ENCODE results near the gene FUNDC1. TPM values are rescaled to one million over a fixed set of nuclear protein-coding genes. Genes with fewer than 3 reads are reported as not detected.
"Not testable (repeated sequence)": the region's sequence is repeated elsewhere in the genome, so short reads cannot be mapped to it uniquely, and the experiment has no call there.

Gene FUNDC1, protein sequence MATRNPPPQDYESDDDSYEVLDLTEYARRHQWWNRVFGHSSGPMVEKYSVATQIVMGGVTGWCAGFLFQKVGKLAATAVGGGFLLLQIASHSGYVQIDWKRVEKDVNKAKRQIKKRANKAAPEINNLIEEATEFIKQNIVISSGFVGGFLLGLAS
- total RNA-seq: 10 to 100 TPM in 2 of 3 donors, 1 to 10 TPM in 1; 9.4 to 11.8 (median 10.2) TPM

DNA sequence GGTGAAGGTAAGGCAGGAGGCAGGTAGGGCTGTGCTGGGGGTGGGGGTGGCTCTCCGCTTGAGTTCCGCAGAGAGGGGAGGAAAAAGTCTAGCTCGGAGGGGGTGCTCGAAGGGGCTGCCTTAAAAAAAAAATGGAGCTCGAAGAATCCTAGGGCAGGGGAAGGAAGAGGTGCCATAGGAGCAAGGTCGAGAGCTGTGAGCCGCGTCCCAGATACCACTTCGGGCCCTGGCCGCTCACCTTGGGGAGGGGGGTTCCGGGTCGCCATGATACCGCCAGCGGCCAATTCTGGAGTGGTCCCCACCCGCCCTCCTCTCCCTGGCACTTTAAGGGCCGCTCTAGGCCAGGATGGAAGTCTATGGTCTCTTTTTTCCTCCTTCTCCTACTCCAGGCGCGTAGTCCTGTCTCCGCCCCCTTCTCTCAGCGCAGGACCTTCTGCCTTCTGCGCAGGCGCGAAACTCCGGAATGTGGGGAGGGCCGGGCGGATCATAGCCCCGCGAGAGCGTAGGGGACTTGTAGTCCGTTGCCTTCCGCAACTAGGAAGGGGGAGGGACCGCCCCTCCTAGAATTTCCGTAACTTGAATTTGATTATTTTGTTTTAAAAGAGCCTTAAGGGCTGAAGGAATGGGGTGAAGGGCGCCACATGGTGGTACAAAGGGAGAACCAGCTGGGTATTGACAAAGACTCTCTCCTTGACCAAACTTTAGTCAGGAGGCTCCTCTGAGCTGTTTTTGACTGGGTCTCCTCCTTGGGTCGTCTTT is at the start of gene FUNDC1:
FUNDC1 (minus strand) TSS at position 293 of the 759 bp plus-strand sequence; CDS start at position 266, 27 bp downstream.
- H3K9me3 Mint-ChIP-seq: no peaks in the 10 kb centered on the region
- H3K4me3 Mint-ChIP-seq: peak within 1 kb of the TSS; percentile 87
- peaks cover 24% of the 10 kb centered on the region for H3K4me1 Mint-ChIP-seq (ENCODE audit: low read depth)
- ATAC-seq (peak; percentile 97 to 99), DNase-seq (peak; percentile 95)
- peaks cover 4% of the 10 kb centered on the region for H3K36me3 Mint-ChIP-seq (ENCODE audit: insufficient read depth)
- H3K27me3 Mint-ChIP-seq (ENCODE audit: low read depth): no peaks in the 10 kb centered on the region

DNA sequence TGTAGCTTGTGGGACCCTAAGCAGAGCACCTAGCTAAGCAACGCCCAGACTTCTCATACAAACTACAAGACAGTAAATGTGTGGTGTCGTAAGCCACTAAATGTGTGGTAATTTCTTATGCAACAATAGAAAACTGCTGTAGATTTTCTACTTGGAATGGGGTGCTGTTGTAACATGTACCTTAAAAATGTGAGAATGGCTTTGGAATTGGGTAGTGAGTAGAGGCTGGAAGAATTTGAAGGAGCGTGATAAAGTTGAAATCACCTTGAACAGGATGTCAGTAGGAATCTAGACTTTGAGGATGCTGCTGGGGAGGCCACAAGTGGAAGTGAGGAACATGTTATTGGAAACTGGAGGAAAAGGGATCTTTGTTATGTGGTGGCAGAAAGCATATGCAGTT is 43.2 kb upstream of the FUNDC1 start:
- no peaks in the 10 kb centered on the region for H3K36me3 Mint-ChIP-seq (ENCODE audit: insufficient read depth)
- H3K4me3 Mint-ChIP-seq: no peak overlapping the region
- no peaks in the 10 kb centered on the region for H3K27me3 Mint-ChIP-seq (ENCODE audit: low read depth)
- H3K4me1 Mint-ChIP-seq (ENCODE audit: low read depth): no peaks in the 10 kb centered on the region
- no peak for ATAC-seq
- no peaks in the 10 kb centered on the region for H3K9me3 Mint-ChIP-seq
- no peak for DNase-seq

DNA sequence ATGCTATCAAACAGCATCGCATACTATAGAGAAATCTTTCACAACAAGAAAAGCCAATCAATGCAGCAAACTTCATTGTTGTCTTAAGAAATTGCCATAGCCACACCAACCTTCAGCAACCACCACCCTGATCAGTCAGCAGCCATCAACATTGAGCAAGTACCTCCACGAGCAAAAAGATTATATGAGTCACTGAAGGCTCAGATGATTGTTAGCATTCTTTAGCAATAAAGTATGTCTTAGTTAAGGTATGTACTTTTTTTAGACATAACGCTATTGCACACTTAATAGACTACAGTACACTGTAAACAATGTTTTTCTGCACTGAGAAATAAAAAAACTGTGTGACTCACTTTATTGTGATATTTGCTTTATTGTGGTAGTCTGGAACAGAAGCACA is 37.8 kb upstream of the FUNDC1 start:
- no peak for ATAC-seq
- H3K4me1 Mint-ChIP-seq (ENCODE audit: low read depth): no peaks in the 10 kb centered on the region
- H3K36me3 Mint-ChIP-seq (ENCODE audit: insufficient read depth): no peaks in the 10 kb centered on the region
- H3K9me3 Mint-ChIP-seq: no peaks in the 10 kb centered on the region
- DNase-seq: no peak
- no peak overlapping the region for H3K4me3 Mint-ChIP-seq
- no peaks in the 10 kb centered on the region for H3K27me3 Mint-ChIP-seq (ENCODE audit: low read depth)

DNA sequence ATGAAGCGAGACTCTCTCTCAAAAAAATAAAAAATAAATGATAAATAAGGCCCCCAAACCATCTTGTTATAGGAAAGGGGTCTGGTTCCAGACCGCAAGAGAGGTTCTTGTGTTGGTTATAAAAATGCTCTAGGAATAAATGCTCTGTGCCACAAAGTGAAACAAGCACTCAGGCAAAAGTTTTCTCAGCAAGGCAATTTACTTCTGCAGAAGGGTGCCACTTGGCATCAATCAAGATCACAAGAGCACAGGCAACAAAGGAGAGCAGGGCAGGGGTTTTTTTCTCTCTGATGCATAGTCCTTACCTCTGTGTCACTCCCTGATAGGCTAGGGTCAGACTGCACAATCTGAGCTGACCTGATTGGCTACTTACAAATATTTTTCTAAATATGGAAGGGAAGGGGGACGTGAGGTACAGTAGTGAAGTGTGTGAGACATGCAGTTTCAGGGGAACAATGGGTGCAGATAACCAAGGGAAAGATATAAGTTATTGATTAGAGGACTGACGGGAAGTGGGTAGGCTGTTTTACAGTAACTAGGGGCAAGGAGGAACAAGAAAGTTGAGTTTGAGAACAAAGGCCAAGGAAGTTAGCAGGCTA is 29.8 kb upstream of the FUNDC1 start:
- Mint-ChIP-seq H3K36me3 (ENCODE audit: insufficient read depth) (no peaks in the 10 kb centered on the region), H3K4me3 (no peak overlapping the region), H3K9me3 (peaks cover 11% of the 10 kb centered on the region), H3K4me1 (ENCODE audit: low read depth) (no peaks in the 10 kb centered on the region), H3K27me3 (ENCODE audit: low read depth) (no peaks in the 10 kb centered on the region)
- DNase-seq (no peak), ATAC-seq (no peak)

DNA sequence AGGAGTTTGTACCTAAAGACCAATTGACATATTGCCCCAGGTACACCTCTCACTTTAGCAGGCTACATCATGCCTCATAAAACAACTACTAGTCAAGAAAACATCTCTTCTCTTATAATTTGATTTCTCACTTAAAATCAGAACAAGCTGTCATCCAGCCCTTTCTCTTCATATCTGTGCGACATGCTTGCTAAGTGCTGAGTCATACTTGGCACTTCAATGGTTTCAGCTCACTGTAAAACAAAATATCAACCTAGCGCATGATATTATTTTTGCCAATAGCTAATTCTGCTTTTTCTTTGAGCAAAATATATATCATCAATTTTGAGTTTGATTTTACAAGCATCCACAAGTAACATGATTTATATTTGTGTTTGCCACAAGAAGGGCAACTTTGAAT is 27.9 kb upstream of the FUNDC1 start:
- no peaks in the 10 kb centered on the region for H3K36me3 Mint-ChIP-seq (ENCODE audit: insufficient read depth)
- no peaks in the 10 kb centered on the region for H3K27me3 Mint-ChIP-seq (ENCODE audit: low read depth)
- DNase-seq (no peak), ATAC-seq (no peak)
- no peak overlapping the region for H3K4me3 Mint-ChIP-seq
- H3K4me1 Mint-ChIP-seq (ENCODE audit: low read depth): no peaks in the 10 kb centered on the region
- peaks cover 11% of the 10 kb centered on the region for H3K9me3 Mint-ChIP-seq

DNA sequence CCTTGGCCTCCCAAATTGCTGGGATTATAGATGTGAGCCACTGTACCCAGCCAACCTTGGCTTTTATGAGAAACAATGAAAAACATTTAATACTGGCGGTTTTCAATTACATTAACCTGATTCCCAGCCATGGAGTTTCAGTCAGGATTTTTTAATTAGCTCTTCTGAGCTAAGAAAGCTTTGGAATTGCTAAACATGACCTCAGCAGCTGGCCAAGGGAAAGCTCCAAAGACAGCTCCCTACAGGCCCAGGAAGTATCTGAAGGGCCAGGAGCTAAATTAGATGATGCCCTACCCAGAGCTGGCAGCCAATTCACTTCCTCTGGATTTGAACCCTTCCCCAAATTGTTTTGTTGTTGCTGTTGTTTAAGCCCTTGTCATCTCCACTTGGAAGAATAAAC is 26.5 kb upstream of the FUNDC1 start:
- Mint-ChIP-seq H3K9me3 (peaks cover 8% of the 10 kb centered on the region), H3K36me3 (ENCODE audit: insufficient read depth) (no peaks in the 10 kb centered on the region), H3K27me3 (ENCODE audit: low read depth) (no peaks in the 10 kb centered on the region), H3K4me1 (ENCODE audit: low read depth) (no peaks in the 10 kb centered on the region), H3K4me3 (no peak overlapping the region)
- ATAC-seq (no peak), DNase-seq (no peak)

DNA sequence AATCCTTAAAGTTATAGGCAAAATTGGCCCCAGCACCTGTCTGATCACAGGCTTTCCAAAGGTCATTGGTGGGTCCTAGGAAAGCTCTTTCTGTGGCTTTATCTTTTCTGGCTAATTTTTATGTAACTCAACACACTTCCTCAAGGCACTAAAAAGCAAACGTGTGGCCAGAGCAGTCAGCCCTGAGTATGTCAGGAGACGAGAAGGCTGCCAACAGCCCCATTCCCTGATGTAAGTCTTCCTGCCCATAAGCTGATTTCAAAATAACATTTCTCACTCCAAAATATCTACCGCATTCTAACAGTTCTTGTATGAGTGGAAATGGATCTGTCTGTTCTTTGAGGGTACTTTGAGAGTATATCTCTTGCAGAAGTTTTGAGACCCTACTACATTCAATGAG is 25.5 kb upstream of the FUNDC1 start:
- peaks cover 8% of the 10 kb centered on the region for H3K9me3 Mint-ChIP-seq
- no peaks in the 10 kb centered on the region for H3K36me3 Mint-ChIP-seq (ENCODE audit: insufficient read depth)
- no peak overlapping the region for H3K4me3 Mint-ChIP-seq
- ATAC-seq: no peak
- H3K4me1 Mint-ChIP-seq (ENCODE audit: low read depth): no peaks in the 10 kb centered on the region
- no peak for DNase-seq
- H3K27me3 Mint-ChIP-seq (ENCODE audit: low read depth): no peaks in the 10 kb centered on the region

DNA sequence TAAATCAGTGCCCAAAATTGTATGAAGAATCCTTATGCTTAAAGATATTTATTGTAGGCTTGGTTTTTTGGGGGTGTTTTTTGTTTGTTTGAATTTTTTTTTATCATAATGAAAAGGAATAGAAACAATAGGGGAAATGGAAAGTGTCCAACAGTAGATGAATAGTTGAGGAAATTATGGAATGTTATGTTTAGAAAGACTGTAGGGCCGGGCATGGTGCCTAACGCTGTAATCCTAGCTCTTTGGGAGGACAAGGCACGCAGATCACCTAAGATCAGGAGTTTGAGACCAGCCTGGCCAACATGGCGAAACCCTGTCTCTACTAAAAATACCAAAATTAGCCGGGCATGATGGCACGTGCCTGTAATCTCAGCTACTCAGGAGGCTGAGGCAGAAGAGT is 19.2 kb upstream of the FUNDC1 start:
- H3K4me1 Mint-ChIP-seq (ENCODE audit: low read depth); DNase-seq; H3K4me3 Mint-ChIP-seq; H3K9me3 Mint-ChIP-seq; H3K36me3 Mint-ChIP-seq (ENCODE audit: insufficient read depth); H3K27me3 Mint-ChIP-seq (ENCODE audit: low read depth); ATAC-seq: not testable (repeated sequence)

DNA sequence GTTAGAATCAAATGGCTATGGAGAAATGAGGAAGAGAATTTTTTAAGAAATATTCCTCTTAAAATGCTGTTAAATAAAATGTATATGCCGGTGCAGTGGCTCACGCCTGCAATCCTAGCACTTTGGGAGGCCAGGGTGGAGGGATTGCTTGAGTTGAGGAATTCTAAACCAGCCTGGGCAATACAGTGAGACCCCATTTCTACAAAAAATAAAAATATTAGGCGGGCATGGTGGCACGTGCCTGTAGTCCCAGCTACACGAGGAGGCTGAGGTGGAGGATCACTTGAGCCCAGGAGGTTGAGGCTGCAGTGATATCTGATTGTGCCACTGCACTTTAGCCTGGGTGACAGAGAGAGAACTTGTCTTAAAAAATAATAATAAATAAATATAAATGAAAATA is 7.9 kb upstream of the FUNDC1 start:
- no peaks in the 10 kb centered on the region for H3K4me1 Mint-ChIP-seq (ENCODE audit: low read depth)
- H3K4me3 Mint-ChIP-seq: no peak overlapping the region
- DNase-seq: no peak
- H3K27me3 Mint-ChIP-seq (ENCODE audit: low read depth): no peaks in the 10 kb centered on the region
- no peaks in the 10 kb centered on the region for H3K36me3 Mint-ChIP-seq (ENCODE audit: insufficient read depth)
- ATAC-seq: no peak
- H3K9me3 Mint-ChIP-seq: no peaks in the 10 kb centered on the region

DNA sequence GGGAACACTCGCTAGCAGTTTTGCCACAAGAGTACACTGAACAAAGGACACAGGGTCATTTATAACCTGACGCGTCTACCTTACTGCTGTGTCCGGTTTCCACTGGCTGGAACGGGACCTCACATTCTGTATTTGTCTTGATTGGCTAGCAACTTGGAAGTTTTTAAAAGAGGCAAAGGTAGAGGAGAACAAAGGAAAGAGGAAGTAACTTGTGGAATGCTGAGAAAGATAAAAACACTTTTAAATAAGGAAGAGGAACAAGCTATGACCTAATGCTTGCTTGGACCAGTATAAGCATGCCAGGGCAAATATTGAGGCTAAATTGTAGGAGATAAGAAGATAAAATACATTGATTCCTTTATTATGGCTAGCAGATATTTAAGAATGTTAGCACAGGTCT is 2.8 kb upstream of the FUNDC1 start:
- DNase-seq; H3K36me3 Mint-ChIP-seq (ENCODE audit: insufficient read depth); ATAC-seq; H3K4me3 Mint-ChIP-seq; H3K27me3 Mint-ChIP-seq (ENCODE audit: low read depth); H3K9me3 Mint-ChIP-seq: not testable (repeated sequence)
- H3K4me1 Mint-ChIP-seq (ENCODE audit: low read depth): peaks cover 17% of the 10 kb centered on the region

DNA sequence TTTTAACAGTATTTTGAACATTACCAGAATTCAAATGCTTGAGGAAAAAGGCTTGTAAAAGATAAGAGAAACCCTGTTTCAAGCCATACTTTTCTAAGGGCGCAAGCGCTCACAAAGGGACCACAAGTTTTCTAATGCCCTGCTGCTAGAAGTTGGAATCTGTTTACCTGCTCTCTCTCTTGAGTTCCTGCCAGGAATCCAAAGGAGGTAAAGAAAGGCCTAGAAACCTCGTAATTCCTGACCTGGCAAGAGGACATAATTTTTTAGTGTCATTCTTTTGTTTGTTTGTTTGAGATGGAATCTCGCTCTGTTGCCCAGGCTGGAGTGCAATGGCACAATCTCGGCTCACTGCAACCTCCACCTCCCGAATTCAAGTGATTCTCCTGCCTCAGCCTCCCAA is 1.4 kb upstream of the FUNDC1 start:
- DNase-seq (no peak), ATAC-seq (no peak)
- no peak overlapping the region for H3K4me3 Mint-ChIP-seq
- H3K4me1 Mint-ChIP-seq (ENCODE audit: low read depth): peaks cover 23% of the 10 kb centered on the region
- no peaks in the 10 kb centered on the region for H3K36me3 Mint-ChIP-seq (ENCODE audit: insufficient read depth)
- H3K9me3 Mint-ChIP-seq: no peaks in the 10 kb centered on the region
- no peaks in the 10 kb centered on the region for H3K27me3 Mint-ChIP-seq (ENCODE audit: low read depth)

DNA sequence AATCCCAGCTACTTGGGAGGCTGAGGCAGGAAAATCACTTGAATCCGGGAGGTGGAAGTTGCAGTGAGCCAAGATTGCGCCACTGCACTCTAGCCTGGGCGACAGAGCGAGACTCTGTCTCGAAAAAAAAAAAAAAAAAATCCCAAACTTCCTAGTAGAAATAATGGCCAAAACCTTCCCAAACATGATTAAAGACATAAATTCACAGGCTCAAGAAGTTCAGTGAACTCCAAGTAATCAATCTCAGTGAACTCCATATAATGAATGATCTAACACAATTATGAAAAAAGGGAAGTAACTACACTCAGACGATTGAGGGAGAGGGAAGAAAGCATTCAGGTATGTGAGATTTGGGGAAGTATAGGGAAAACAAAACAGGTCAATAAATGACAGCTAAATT is 6.5 kb downstream of the FUNDC1 start:
- no peak for ATAC-seq

DNA sequence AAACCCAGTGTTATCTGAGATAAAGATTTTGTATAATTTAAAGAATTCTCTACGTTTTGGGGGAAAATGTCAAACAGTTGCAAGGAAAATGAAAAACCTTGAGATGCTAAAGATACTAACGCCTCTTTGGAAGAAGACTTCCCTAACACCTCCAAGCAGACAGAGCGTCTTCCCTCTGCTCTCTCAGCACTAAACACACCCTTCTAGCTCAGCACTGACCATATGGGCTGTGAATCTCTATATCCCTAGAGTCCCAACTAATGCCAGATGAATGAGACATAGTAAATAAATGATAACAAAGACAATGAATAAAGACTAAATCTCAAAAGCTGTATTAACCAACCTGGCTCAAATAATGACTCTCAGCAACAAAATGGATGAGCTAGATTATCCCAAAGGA is 13.3 kb downstream of the FUNDC1 start:
- no peaks in the 10 kb centered on the region for H3K27me3 Mint-ChIP-seq (ENCODE audit: low read depth)
- no peak for DNase-seq

More for the DNA sequence above, 6.5 kb downstream of the FUNDC1 start:
- Mint-ChIP-seq H3K9me3 (no peaks in the 10 kb centered on the region), H3K4me1 (ENCODE audit: low read depth) (peaks cover 17% of the 10 kb centered on the region), H3K36me3 (ENCODE audit: insufficient read depth) (peaks cover 12% of the 10 kb centered on the region), H3K27me3 (ENCODE audit: low read depth) (no peaks in the 10 kb centered on the region), H3K4me3 (no peak overlapping the region)
- no peak for DNase-seq

DNA sequence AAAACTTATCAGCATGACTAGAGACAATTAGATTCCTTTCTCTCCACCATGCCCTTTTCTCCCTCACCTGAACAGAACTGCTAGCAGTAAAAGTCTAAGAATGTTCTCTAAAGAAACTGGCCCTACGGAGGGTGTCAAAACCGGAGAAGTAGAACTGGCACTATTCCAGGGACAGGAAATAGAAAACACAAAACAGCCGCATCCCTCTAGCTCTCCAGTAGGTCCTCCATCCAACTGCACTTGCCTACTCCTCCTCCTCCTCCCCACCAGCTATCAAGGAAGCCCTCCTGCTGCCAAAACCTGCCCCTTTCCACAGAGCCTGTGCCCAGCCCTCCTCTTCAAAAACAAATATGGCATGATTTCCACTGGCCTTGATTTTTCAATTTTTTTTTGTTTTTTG is 28.4 kb downstream of the FUNDC1 start:
- ATAC-seq: no peak
- Mint-ChIP-seq H3K9me3 (no peaks in the 10 kb centered on the region), H3K4me1 (ENCODE audit: low read depth) (no peaks in the 10 kb centered on the region), H3K36me3 (ENCODE audit: insufficient read depth) (no peaks in the 10 kb centered on the region), H3K4me3 (no peak overlapping the region), H3K27me3 (ENCODE audit: low read depth) (no peaks in the 10 kb centered on the region)
- DNase-seq: no peak

More for the DNA sequence above, 13.3 kb downstream of the FUNDC1 start:
- no peak for ATAC-seq
- H3K36me3 Mint-ChIP-seq (ENCODE audit: insufficient read depth): peaks cover 6% of the 10 kb centered on the region
- H3K4me3 Mint-ChIP-seq: no peak overlapping the region
- H3K9me3 Mint-ChIP-seq: no peaks in the 10 kb centered on the region
- H3K4me1 Mint-ChIP-seq (ENCODE audit: low read depth): peaks cover 5% of the 10 kb centered on the region

DNA sequence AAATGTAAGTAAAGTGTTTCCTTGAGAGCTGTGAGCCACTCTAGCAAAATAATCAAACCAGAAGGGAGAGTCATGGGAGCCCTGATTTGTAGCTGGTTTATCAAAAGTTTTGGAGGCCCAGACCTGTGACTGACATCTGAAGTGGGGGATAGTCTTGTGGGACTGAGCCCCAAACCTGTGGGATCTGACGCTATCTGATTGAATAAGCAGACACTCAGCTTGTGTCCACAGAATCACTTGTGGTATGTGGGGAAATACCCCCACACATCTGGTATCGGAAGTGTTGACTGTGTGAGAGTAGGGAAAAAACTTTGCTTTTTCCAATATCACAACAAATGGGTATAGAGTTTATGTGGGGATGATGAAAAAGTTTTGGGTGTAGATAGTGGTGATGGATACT is 35.4 kb downstream of the FUNDC1 start:
- ATAC-seq (peak; percentile 71 to 73), DNase-seq (no peak)
- Mint-ChIP-seq H3K4me3 (no peak overlapping the region), H3K36me3 (ENCODE audit: insufficient read depth) (no peaks in the 10 kb centered on the region), H3K27me3 (ENCODE audit: low read depth) (no peaks in the 10 kb centered on the region), H3K4me1 (ENCODE audit: low read depth) (no peaks in the 10 kb centered on the region), H3K9me3 (no peaks in the 10 kb centered on the region)

Data from activated T-cell treated with anti-CD3 and anti-CD28 coated beads, Interleukin-2, amount 50 U/mL, for 4 hours (primary cell).